ENCODE measurements around the gene RPS3. TPM values are rescaled to one million over a fixed set of nuclear protein-coding genes. Genes with fewer than 3 reads are reported as not detected.

The RPS3 gene
- total and polyA plus RNA-seq, 9 of the 15 experiments (the other 6 are each of a cell fraction or from before 2014, with no cell fraction given), result 2,700 to 5,771 (median 3,679) TPM

GRCh38 chr11:75351791-75352587, 47.3 kb upstream of the RPS3 start (continued):
- TF ChIP-seq TFAP4 (CRISPR knock-in tag; IDR thresholded peaks at IDR 0.05; ENCODE audit: borderline replicate concordance) (peak; percentile 73; the same call in 1 of the 2 replicates), SREBF1 (IDR thresholded peaks at IDR 0.05; ENCODE audit: borderline replicate concordance, low read depth, low read length) (0 out of 2 replicates have a peak, but pooled peaks have one; percentile 31), IRF1 (CRISPR knock-in tag; IDR thresholded peaks at IDR 0.05; ENCODE audit: borderline replicate concordance) (no peak), HINFP (tag; conservative IDR thresholded peaks at IDR 0.05; ENCODE audit: low read depth) (no peak), IRF9 (tag; IDR thresholded peaks at IDR 0.05) (no peak), BCLAF1 (IDR thresholded peaks at IDR 0.05; ENCODE audit: borderline replicate concordance in 1 of 2, control insufficient read depth in 1 of 2, low read depth in 2 of 2, low read length in 1 of 2) (0 out of 4 replicates have a peak, but pooled peaks of 1 of the 2 experiments have one; percentile 69), MEIS2 (IDR thresholded peaks at IDR 0.05; ENCODE audit: partially characterized antibody) (peak; percentile 15), DDX20 (tag; IDR thresholded peaks at IDR 0.05; ENCODE audit: low read depth) (no peak), POLR2G (IDR thresholded peaks at IDR 0.05; ENCODE audit: low read depth, low read length) (peak; percentile 82), HEY1 (CRISPR knock-in tag; IDR thresholded peaks at IDR 0.05; ENCODE audit: borderline replicate concordance) (no peak), SIX5 (IDR thresholded peaks at IDR 0.05; ENCODE audit: borderline replicate concordance in 1 of 2, insufficient read depth in 1 of 2, low read depth in 1 of 2, low read length in 2 of 2) (no peak), BCOR (IDR thresholded peaks at IDR 0.05) (peak; percentile 46), ZKSCAN8 (CRISPR knock-in tag; IDR thresholded peaks at IDR 0.05) (no peak), E2F1 (CRISPR knock-in tag; IDR thresholded peaks at IDR 0.05) (no peak), ZNF184 (CRISPR knock-in tag; IDR thresholded peaks at IDR 0.05) (no peak), CTBP1 (IDR thresholded peaks at IDR 0.05; ENCODE audit: borderline replicate concordance) (peak; percentile 76; the same call in 1 of the 2 replicates)

Measured in K562 (cell line).